ENCODE measurements around the gene MPZ.

The MPZ gene

DNA sequence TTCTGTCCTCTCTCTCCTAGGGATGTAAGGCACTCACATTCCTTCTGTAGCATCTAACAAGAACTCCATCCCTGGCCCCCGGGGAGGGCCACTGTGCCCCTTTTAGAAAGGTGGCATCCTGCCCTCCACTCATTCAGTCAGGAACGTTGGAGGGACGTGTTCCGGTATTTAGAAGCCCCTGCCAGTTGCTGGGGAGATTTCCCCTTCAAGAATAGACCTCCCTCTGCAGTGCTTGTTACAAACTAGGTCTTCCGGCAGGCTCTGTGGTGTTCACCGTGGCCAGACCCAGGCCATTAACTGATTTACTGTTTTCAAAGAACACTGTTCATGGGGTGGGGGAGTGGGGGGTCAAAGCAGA, 50.4 kb downstream of the MPZ start (continued):
- TF ChIP-seq, protein P1, sequence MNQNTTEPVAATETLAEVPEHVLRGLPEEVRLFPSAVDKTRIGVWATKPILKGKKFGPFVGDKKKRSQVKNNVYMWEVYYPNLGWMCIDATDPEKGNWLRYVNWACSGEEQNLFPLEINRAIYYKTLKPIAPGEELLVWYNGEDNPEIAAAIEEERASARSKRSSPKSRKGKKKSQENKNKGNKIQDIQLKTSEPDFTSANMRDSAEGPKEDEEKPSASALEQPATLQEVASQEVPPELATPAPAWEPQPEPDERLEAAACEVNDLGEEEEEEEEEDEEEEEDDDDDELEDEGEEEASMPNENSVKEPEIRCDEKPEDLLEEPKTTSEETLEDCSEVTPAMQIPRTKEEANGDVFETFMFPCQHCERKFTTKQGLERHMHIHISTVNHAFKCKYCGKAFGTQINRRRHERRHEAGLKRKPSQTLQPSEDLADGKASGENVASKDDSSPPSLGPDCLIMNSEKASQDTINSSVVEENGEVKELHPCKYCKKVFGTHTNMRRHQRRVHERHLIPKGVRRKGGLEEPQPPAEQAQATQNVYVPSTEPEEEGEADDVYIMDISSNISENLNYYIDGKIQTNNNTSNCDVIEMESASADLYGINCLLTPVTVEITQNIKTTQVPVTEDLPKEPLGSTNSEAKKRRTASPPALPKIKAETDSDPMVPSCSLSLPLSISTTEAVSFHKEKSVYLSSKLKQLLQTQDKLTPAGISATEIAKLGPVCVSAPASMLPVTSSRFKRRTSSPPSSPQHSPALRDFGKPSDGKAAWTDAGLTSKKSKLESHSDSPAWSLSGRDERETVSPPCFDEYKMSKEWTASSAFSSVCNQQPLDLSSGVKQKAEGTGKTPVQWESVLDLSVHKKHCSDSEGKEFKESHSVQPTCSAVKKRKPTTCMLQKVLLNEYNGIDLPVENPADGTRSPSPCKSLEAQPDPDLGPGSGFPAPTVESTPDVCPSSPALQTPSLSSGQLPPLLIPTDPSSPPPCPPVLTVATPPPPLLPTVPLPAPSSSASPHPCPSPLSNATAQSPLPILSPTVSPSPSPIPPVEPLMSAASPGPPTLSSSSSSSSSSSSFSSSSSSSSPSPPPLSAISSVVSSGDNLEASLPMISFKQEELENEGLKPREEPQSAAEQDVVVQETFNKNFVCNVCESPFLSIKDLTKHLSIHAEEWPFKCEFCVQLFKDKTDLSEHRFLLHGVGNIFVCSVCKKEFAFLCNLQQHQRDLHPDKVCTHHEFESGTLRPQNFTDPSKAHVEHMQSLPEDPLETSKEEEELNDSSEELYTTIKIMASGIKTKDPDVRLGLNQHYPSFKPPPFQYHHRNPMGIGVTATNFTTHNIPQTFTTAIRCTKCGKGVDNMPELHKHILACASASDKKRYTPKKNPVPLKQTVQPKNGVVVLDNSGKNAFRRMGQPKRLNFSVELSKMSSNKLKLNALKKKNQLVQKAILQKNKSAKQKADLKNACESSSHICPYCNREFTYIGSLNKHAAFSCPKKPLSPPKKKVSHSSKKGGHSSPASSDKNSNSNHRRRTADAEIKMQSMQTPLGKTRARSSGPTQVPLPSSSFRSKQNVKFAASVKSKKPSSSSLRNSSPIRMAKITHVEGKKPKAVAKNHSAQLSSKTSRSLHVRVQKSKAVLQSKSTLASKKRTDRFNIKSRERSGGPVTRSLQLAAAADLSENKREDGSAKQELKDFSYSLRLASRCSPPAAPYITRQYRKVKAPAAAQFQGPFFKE (tag by site-specific recombination; IDR thresholded peaks at IDR 0.05; ENCODE audit: borderline replicate concordance), result no peak
- TF ChIP-seq TCF7L2 (IDR thresholded peaks at IDR 0.05; ENCODE audit: borderline replicate concordance, low read depth, low read length) (no peak), GFI1B (tag by site-specific recombination; IDR thresholded peaks at IDR 0.05) (no peak), HOXD13 (CRISPR knock-in tag; IDR thresholded peaks at IDR 0.05; ENCODE audit: borderline replicate concordance) (no peak), SETDB1 (IDR thresholded peaks at IDR 0.05; ENCODE audit: insufficient read length, low read length) (no peak), INSM2 (tag by site-specific recombination; IDR thresholded peaks at IDR 0.05) (no peak)
- TF ChIP-seq, protein P2, sequence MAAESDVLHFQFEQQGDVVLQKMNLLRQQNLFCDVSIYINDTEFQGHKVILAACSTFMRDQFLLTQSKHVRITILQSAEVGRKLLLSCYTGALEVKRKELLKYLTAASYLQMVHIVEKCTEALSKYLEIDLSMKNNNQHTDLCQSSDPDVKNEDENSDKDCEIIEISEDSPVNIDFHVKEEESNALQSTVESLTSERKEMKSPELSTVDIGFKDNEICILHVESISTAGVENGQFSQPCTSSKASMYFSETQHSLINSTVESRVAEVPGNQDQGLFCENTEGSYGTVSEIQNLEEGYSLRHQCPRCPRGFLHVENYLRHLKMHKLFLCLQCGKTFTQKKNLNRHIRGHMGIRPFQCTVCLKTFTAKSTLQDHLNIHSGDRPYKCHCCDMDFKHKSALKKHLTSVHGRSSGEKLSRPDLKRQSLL (tag by site-specific recombination; IDR thresholded peaks at IDR 0.05), result no peak
- TF ChIP-seq, protein P3, sequence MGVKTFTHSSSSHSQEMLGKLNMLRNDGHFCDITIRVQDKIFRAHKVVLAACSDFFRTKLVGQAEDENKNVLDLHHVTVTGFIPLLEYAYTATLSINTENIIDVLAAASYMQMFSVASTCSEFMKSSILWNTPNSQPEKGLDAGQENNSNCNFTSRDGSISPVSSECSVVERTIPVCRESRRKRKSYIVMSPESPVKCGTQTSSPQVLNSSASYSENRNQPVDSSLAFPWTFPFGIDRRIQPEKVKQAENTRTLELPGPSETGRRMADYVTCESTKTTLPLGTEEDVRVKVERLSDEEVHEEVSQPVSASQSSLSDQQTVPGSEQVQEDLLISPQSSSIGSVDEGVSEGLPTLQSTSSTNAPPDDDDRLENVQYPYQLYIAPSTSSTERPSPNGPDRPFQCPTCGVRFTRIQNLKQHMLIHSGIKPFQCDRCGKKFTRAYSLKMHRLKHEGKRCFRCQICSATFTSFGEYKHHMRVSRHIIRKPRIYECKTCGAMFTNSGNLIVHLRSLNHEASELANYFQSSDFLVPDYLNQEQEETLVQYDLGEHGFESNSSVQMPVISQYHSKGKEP (tag by site-specific recombination; IDR thresholded peaks at IDR 0.05), result no peak

DNA sequence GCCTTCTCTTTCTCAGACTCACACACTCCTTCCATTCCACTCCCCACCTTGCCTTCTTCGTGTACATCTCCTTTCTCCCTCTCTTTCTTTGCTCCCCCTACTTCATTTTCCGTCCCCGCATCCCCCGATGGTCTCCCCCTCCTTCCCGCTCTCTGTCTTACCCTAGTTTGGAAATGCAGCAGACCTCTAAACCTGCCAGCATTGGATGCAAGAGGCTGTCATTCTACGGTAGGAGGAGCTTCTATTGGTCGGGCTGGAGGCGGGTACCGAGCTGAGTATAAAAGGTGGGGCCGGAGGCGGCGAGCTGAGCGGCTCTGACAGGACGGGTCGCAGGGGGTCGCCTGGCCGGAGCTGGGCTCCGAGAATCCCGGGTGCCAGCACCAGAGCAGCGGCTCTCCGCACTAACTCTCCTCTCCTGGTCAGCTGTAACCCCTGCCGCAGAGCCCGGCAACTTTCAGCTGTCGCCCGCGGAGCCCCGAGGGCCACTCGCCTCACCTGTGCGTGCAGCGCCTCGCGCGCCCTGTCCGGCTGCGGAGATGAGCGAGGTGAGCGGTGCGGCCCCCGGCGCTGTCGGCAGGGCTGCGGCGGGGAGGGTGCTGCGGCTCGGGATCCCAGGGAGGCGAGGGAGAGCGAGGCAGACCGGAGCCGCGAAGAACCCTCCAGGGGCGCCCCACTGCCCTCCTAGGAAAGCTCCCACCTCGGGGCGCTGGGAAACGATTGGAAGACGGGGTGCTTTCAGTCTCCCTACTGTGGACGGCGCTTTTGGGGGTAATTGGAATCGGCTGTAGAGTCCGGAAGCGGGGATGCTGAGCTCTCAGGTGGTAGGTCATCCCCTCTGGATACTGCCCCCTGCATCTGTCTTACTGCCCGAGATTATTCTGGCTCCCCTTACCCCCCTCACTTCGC, 51.1 kb downstream of the MPZ start, which contains the start of gene PCP4L1:
PCP4L1 (plus strand) TSS at position 307 of the 906 bp plus-strand sequence; CDS start at position 537, 230 bp downstream.
- H3K27ac ChIP-seq (ENCODE audit: extremely low read depth, low read depth, low read length), result no peak within 1 kb of the TSS
- no peaks in the 10 kb centered on the region for H3K36me3 ChIP-seq (ENCODE audit: control insufficient read depth in 2 of 2, insufficient read depth in 1 of 2, low read length in 2 of 2)
- peaks cover 6% of the 10 kb centered on the region; the same call in 1 of the 2 replicates for H3K4me1 ChIP-seq (ENCODE audit: control insufficient read depth, insufficient read depth, low read length)
- peak within 1 kb of the TSS; percentile 47 for H3K4me3 ChIP-seq (ENCODE audit: low read depth, low read length)
- POLR2A ChIA-PET, result interaction anchor here (0.6 to 2.1 kb wide), 4 partner anchors 11 to 161 kb away, joined by 3 to 7 read pairs (median 4); partner anchors contain the start of genes SDHC and TOMM40L
- H3K9me3 ChIP-seq (ENCODE audit: control insufficient read depth, insufficient read depth, low read depth, low read length), result no peaks in the 10 kb centered on the region
- CTCF ChIA-PET, result interaction anchor here (0.6 to 1.8 kb wide), 7 partner anchors 31 to 122 kb away, joined by 3 to 6 read pairs (median 4); partner anchors contain the start of gene TOMM40L
- TF ChIP-seq ZNF335 (tag by site-specific recombination; conservative IDR thresholded peaks at IDR 0.05), result 0 out of 2 replicates have a peak, but pooled peaks have one; percentile 13
- peak; percentile 88 for TF ChIP-seq ZNF366 (tag by site-specific recombination; conservative IDR thresholded peaks at IDR 0.05)
- TF ChIP-seq ZNF658 (tag by site-specific recombination; IDR thresholded peaks at IDR 0.05), result no peak
- peak; percentile 49; the same call in 1 of the 2 replicates for TF ChIP-seq MZF1 (tag by site-specific recombination; IDR thresholded peaks at IDR 0.05; ENCODE audit: borderline replicate concordance)
- no peak for TF ChIP-seq PRDM1 (tag by site-specific recombination; IDR thresholded peaks at IDR 0.05)
- peak; percentile 79; the same call in 1 of the 2 replicates for TF ChIP-seq ZNF560 (tag by site-specific recombination; IDR thresholded peaks at IDR 0.05; ENCODE audit: borderline replicate concordance)
- no peak for TF ChIP-seq ZNF747 (tag by site-specific recombination; IDR thresholded peaks at IDR 0.05)
- TF ChIP-seq, protein P4, sequence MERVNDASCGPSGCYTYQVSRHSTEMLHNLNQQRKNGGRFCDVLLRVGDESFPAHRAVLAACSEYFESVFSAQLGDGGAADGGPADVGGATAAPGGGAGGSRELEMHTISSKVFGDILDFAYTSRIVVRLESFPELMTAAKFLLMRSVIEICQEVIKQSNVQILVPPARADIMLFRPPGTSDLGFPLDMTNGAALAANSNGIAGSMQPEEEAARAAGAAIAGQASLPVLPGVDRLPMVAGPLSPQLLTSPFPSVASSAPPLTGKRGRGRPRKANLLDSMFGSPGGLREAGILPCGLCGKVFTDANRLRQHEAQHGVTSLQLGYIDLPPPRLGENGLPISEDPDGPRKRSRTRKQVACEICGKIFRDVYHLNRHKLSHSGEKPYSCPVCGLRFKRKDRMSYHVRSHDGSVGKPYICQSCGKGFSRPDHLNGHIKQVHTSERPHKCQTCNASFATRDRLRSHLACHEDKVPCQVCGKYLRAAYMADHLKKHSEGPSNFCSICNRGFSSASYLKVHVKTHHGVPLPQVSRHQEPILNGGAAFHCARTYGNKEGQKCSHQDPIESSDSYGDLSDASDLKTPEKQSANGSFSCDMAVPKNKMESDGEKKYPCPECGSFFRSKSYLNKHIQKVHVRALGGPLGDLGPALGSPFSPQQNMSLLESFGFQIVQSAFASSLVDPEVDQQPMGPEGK (tag by site-specific recombination; IDR thresholded peaks at IDR 0.05), result 0 out of 2 replicates have a peak, but pooled peaks have one; percentile 33
- peak; percentile 25; the same call in 1 of the 2 replicates for TF ChIP-seq ZBTB17 (tag by site-specific recombination; IDR thresholded peaks at IDR 0.05)
- TF ChIP-seq ZNF558 (tag by site-specific recombination; IDR thresholded peaks at IDR 0.05), result no peak
- no peak for TF ChIP-seq SCRT2 (tag by site-specific recombination; IDR thresholded peaks at IDR 0.05)
- peak; percentile 46; the same call in 1 of the 2 replicates for TF ChIP-seq ZEB2 (tag by site-specific recombination; IDR thresholded peaks at IDR 0.05)
- TF ChIP-seq BCL11B (tag by site-specific recombination; IDR thresholded peaks at IDR 0.05; ENCODE audit: low read depth), result peak; percentile 83
- TF ChIP-seq SP3 (tag by site-specific recombination; IDR thresholded peaks at IDR 0.05), result peak; percentile 57; the same call in 1 of the 2 replicates
